Testis (tissue), 3 donors: ENCODE data around the gene PPARGC1A. TPM values are rescaled to one million over a fixed set of nuclear protein-coding genes. Genes with fewer than 3 reads are reported as not detected.

ENCODE experiments used
- DNase-seq: peaks from one replicate; pipeline ENCODE4 v3.0.0-alpha.2; 2019
- H3K27ac ChIP-seq, 2 donors: fragments of 200-600 bp; sonication (generic); one replicate each; pipeline ENCODE4 v1.5.1; 2019
- H3K27me3 ChIP-seq: fragments of 200-600 bp; sonication (generic); one replicate; pipeline ENCODE4 v1.5.1; 2019
- H3K36me3 ChIP-seq: fragments of 200-600 bp; sonication (generic); one replicate; pipeline ENCODE4 v1.5.1; 2017; ENCODE audit warnings: low read depth; ENCODE audit errors: missing control alignments
- H3K4me1 ChIP-seq: fragments of 200-600 bp; sonication (generic); one replicate; pipeline ENCODE4 v1.5.1; 2019
- H3K4me3 ChIP-seq, 2 donors: fragments of 200-600 bp; sonication (generic); one replicate each; pipeline ENCODE4 v1.5.1; 2017 to 2019
- H3K9me3 ChIP-seq: fragments of 200-600 bp; sonication (generic); one replicate; pipeline ENCODE4 v1.5.1; 2017
- CTCF ChIP-seq, 3 experiments: fragments of 450-650 bp in 2 of 3; fragments of 200-600 bp in 1 of 3; sonication (generic) in 1 of 3; IDR thresholded peaks; one replicate each; pipeline ENCODE4 v1.5.1; 2016 to 2019; ENCODE audit warnings: antibody characterized with exemption in 3 of 3, mild to moderate bottlenecking in 2 of 3, moderate library complexity in 1 of 3
- POLR2A ChIP-seq: fragments of 450-650 bp; IDR thresholded peaks from one replicate; pipeline ENCODE4 v1.6.1; 2017; ENCODE audit warnings: antibody characterized with exemption, mild to moderate bottlenecking, moderate library complexity
- WGBS, 2 donors: methylation state at CpG; one replicate each; pipeline ENCODE4 v1.1.5; 2018; 5-methylcytosine and 5-hydroxymethylcytosine counted together
- intact Hi-C: fragments of 100-400 bp; cut with DNase I; formaldehyde crosslinking; loops from one replicate; pipeline ENCODE4 v1.15.1; 2023; ENCODE audit warnings: low total_unique reads
- polyA plus RNA-seq: library from polyadenylated mRNA; stranded (reverse); fragments of 350-450 nt; fragmentation: Illumina TruSeq; extraction: RNeasy Lipid Tissue Mini Kit (QIAGEN cat#74804); gene quantifications from one replicate; pipeline ENCODE4 v1.2.3, GENCODE V29; 2014; ENCODE audit warnings: low read depth, low replicate concordance; ENCODE audit not compliant: insufficient read depth
- total RNA-seq, 2 donors: library from RNA; depleted of rRNA; stranded (reverse); fragments of >200 nt; gene quantifications; one replicate each; pipeline ENCODE4 v1.2.3, GENCODE V29; 2016

The PPARGC1A gene
- total and polyA plus RNA-seq, 3 donors from 2014 or later = 15.4 to 33.4 (median 33.0) TPM

GRCh38 chr4:23922013-23922412 is 32.2 kb upstream of the PPARGC1A start:
- H3K27ac ChIP-seq = no peak overlapping the region
- DNase-seq = no peak
- 95 to 98% methylated on average over 2 of the region's 2 CpGs for WGBS, 2 donors
- H3K4me3 ChIP-seq = no peak overlapping the region
- no peaks in the 10 kb centered on the region for H3K4me1 ChIP-seq
- no peaks in the 10 kb centered on the region for H3K27me3 ChIP-seq
- no peaks in the 10 kb centered on the region for H3K9me3 ChIP-seq
- no peak for TF ChIP-seq POLR2A
- no peak for TF ChIP-seq CTCF (IDR thresholded peaks at IDR 0.05)
- intact Hi-C loops = no loop called here
- no peaks in the 10 kb centered on the region for H3K36me3 ChIP-seq

- TF ChIP-seq CTCF (IDR thresholded peaks at IDR 0.05) (no peak), POLR2A (no peak)
- H3K27ac ChIP-seq = no peak overlapping the region
- no peaks in the 10 kb centered on the region for H3K9me3 ChIP-seq
- no peaks in the 10 kb centered on the region for H3K4me1 ChIP-seq
- DNase-seq = no peak
- 81 to 85% methylated on average over 6 of the region's 6 CpGs for WGBS, 2 donors
- intact Hi-C loops = no loop called here
- H3K36me3 ChIP-seq = no peaks in the 10 kb centered on the region
- no peak overlapping the region for H3K4me3 ChIP-seq
- no peaks in the 10 kb centered on the region for H3K27me3 ChIP-seq
Observed at GRCh38 chr4:23921447-23921845, 31.6 kb upstream of the PPARGC1A start.

GRCh38 chr4:23920716-23921446 is 31.0 kb upstream of the PPARGC1A start:
- no peak overlapping the region for H3K4me3 ChIP-seq
- intact Hi-C loops = no loop called here
- no peak for DNase-seq
- no peaks in the 10 kb centered on the region for H3K9me3 ChIP-seq
- TF ChIP-seq POLR2A (no peak), CTCF (IDR thresholded peaks at IDR 0.05) (no peak)
- 82% methylated on average over 13 of the region's 13 CpGs for WGBS, 2 donors
- no peaks in the 10 kb centered on the region for H3K27me3 ChIP-seq
- no peak overlapping the region for H3K27ac ChIP-seq
- no peaks in the 10 kb centered on the region for H3K4me1 ChIP-seq
- no peaks in the 10 kb centered on the region for H3K36me3 ChIP-seq

- no peak overlapping the region for H3K4me3 ChIP-seq
- intact Hi-C loops = no loop called here
- TF ChIP-seq POLR2A = no peak
- no peaks in the 10 kb centered on the region for H3K36me3 ChIP-seq
- H3K4me1 ChIP-seq = no peaks in the 10 kb centered on the region
- H3K27ac ChIP-seq = no peak overlapping the region
- H3K27me3 ChIP-seq = no peaks in the 10 kb centered on the region
- no peak for DNase-seq
- H3K9me3 ChIP-seq = no peaks in the 10 kb centered on the region
Observed at GRCh38 chr4:23920296-23920695, 30.4 kb upstream of the PPARGC1A start.

GRCh38 chr4:23916282-23916681 is 26.4 kb upstream of the PPARGC1A start:
- TF ChIP-seq CTCF (IDR thresholded peaks at IDR 0.05) = no peak
- TF ChIP-seq POLR2A = no peak
- DNase-seq = no peak
- Histone ChIP-seq H3K27ac (no peak overlapping the region), H3K36me3 (no peaks in the 10 kb centered on the region), H3K4me3 (no peak overlapping the region), H3K9me3 (no peaks in the 10 kb centered on the region), H3K4me1 (no peaks in the 10 kb centered on the region), H3K27me3 (no peaks in the 10 kb centered on the region)
- intact Hi-C loops = no loop called here
- 93 to 94% methylated on average over 2 of the region's 2 CpGs for WGBS, 2 donors
